Neuronal stem cell (in vitro differentiated cells): Measurements from ENCODE around the gene LGR5.

Experiments used
- DNase-seq: peaks from one replicate; pipeline ENCODE4 v3.0.0-alpha.2; 2013; ENCODE audit warnings: low spot score
- H2AFZ ChIP-seq: one replicate; pipeline ENCODE4 v1.6.1; 2013; ENCODE audit warnings: mild to moderate bottlenecking, low read length, inconsistent platforms
- H2AK5ac ChIP-seq: 2 replicates; pipeline ENCODE4 v1.6.1; 2013; ENCODE audit warnings: low read depth, mild to moderate bottlenecking, inconsistent platforms, low read length, moderate library complexity, mixed read lengths
- H2BK120ac ChIP-seq: 2 replicates; pipeline ENCODE4 v1.6.1; 2013; ENCODE audit warnings: low read depth, mild to moderate bottlenecking, inconsistent platforms, low read length, moderate library complexity, mixed read lengths
- H2BK12ac ChIP-seq: one replicate; pipeline ENCODE4 v1.6.1; 2013; ENCODE audit warnings: low read length, inconsistent platforms
- H2BK15ac ChIP-seq: 2 replicates; pipeline ENCODE4 v1.6.1; 2013; ENCODE audit warnings: mild to moderate bottlenecking, low read length, inconsistent platforms, mixed read lengths
- H2BK5ac ChIP-seq: one replicate; pipeline ENCODE4 v1.6.1; 2013; ENCODE audit warnings: inconsistent platforms, mild to moderate bottlenecking, low read length, moderate library complexity
- H3K14ac ChIP-seq: one replicate; pipeline ENCODE4 v1.6.1; 2013; ENCODE audit warnings: low read length, inconsistent platforms
- H3K18ac ChIP-seq: 2 replicates; pipeline ENCODE4 v1.6.1; 2013; ENCODE audit warnings: low read length, inconsistent platforms
- H3K23ac ChIP-seq: 2 replicates; pipeline ENCODE4 v1.6.1; 2013; ENCODE audit warnings: low read depth, mild to moderate bottlenecking, mixed read lengths, low read length, inconsistent platforms; ENCODE audit not compliant: poor library complexity
- H3K27ac ChIP-seq: replicated peaks from 3 replicates; pipeline ENCODE4 v1.5.1; 2013; ENCODE audit warnings: low read length, inconsistent platforms
- H3K27me3 ChIP-seq, 3 experiments: 2 replicates each; pipeline ENCODE4 v1.6.1; 2013; ENCODE audit warnings: low read length in 3 of 3, mild to moderate bottlenecking in 2 of 3, inconsistent platforms in 1 of 3, low read depth in 1 of 3, mixed read lengths in 1 of 3, moderate library complexity in 1 of 3; ENCODE audit not compliant: control insufficient read depth in 3 of 3, insufficient read depth in 3 of 3
- H3K36me3 ChIP-seq, 2 donors: replicated peaks in 1 of 2; 2 replicates each; pipeline ENCODE4 v1.6.1; 2013; ENCODE audit warnings: low read length in 2 of 2; ENCODE audit not compliant: control insufficient read depth in 2 of 2, insufficient read depth in 2 of 2
- H3K4ac ChIP-seq: 2 replicates; pipeline ENCODE4 v1.6.1; 2013; ENCODE audit warnings: inconsistent platforms, mild to moderate bottlenecking, low read length, moderate library complexity
- H3K4me1 ChIP-seq, 2 donors: 1 replicate in 1 of 2; 2 replicates in 1 of 2; pipeline ENCODE4 v1.6.1; 2013; ENCODE audit warnings: low read length in 2 of 2, low read depth in 1 of 2; ENCODE audit not compliant: control insufficient read depth in 2 of 2, insufficient read depth in 1 of 2
- H3K4me2 ChIP-seq: one replicate; pipeline ENCODE4 v1.6.1; 2013; ENCODE audit warnings: mild to moderate bottlenecking, low read length, inconsistent platforms; ENCODE audit not compliant: insufficient read depth, poor library complexity, severe bottlenecking
- H3K4me3 ChIP-seq, 2 donors: 2 replicates each; pipeline ENCODE4 v1.5.1; 2013; ENCODE audit warnings: low read length in 2 of 2, mild to moderate bottlenecking in 2 of 2, inconsistent platforms in 1 of 2, moderate library complexity in 1 of 2
- H3K79me1 ChIP-seq: one replicate; pipeline ENCODE4 v1.6.1; 2013; ENCODE audit warnings: low read depth, mild to moderate bottlenecking, inconsistent platforms, low read length, moderate library complexity
- H3K9ac ChIP-seq: one replicate; pipeline ENCODE4 v1.6.1; 2013; ENCODE audit warnings: mild to moderate bottlenecking, low read depth, low read length, inconsistent platforms; ENCODE audit not compliant: poor library complexity
- H3K9me3 ChIP-seq, 2 donors: replicated peaks in 1 of 2; 2 replicates each; pipeline versions ENCODE3 to v1.6.1; 2013; ENCODE audit warnings: low read length in 2 of 2, mild to moderate bottlenecking in 2 of 2, inconsistent platforms in 1 of 2, low read depth in 1 of 2, mixed read lengths in 1 of 2, moderate library complexity in 1 of 2; ENCODE audit not compliant: control insufficient read depth in 2 of 2, insufficient read depth in 1 of 2
- H4K8ac ChIP-seq: one replicate; pipeline ENCODE4 v1.6.1; 2013; ENCODE audit warnings: low read depth, mild to moderate bottlenecking, inconsistent platforms, low read length, moderate library complexity
- H4K91ac ChIP-seq: one replicate; pipeline ENCODE4 v1.6.1; 2013; ENCODE audit warnings: low read length, low read depth, mild to moderate bottlenecking, inconsistent platforms; ENCODE audit not compliant: poor library complexity
- WGBS, 2 donors: extraction: QIAGEN DNeasy Blood & Tissue Kit; methylation state at CpG; one replicate each; pipeline ENCODE4 v1.1.7; 2013; ENCODE audit warnings: missing lambda C conversion rate in 2 of 2, mixed read lengths in 1 of 2; ENCODE audit not compliant: insufficient read length in 2 of 2, insufficient replicate concordance in 1 of 2; ENCODE audit errors: extremely low coverage in 2 of 2; 5-methylcytosine and 5-hydroxymethylcytosine counted together

LGR5 gene

DNA sequence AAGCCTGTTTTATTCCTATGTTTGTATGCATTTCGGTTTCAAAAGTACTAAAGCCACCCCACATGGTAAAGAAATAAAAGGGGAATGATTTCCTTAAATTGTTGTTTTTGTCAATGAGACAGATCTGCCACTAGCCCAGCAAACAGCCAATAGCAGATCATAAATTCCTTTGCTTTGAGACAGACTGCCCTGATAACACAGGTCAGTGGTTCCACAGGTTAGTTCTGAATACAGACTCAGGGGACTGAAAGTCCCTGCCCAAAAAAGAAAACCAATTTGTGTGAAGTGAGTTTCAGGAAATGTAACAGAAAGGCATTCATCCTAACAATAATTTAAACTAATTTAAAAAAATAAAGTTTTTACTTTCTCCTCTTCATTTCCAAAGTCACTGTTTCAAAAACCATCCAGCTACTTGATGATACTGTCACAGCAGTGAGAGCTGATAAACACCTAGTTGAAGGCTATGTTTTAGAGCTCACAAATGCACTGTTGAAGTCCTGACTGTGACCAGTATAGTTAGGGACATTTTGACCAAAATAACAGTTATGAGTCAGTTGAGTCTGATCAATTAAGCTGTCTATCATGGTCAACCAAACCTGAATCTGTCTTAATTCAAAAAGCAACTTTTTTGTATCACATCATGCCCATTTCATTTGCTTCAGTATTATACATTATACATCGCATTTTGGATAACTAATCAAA lies 77.7 kb downstream of the LGR5 start:
- H4K91ac ChIP-seq, result no peak overlapping the region
- H3K14ac ChIP-seq, result no peak overlapping the region
- DNase-seq, result no peak
- no peak overlapping the region for H4K8ac ChIP-seq
- no peak overlapping the region for H3K18ac ChIP-seq
- H2AFZ ChIP-seq, result no peak overlapping the region
- no peak overlapping the region for H2AK5ac ChIP-seq
- no peak overlapping the region for H3K23ac ChIP-seq
- no peak overlapping the region for H2BK120ac ChIP-seq
- H3K4ac ChIP-seq, result no peak overlapping the region
- H3K9me3 ChIP-seq, result no peaks in the 10 kb centered on the region
- H3K4me1 ChIP-seq, result peaks cover 2 to 3% of the 10 kb centered on the region in 2 donors
- no peaks in the 10 kb centered on the region for H3K36me3 ChIP-seq
- H3K27ac ChIP-seq, result no peak overlapping the region
- no peak overlapping the region for H2BK5ac ChIP-seq
- H2BK15ac ChIP-seq, result no peak overlapping the region
- H3K4me2 ChIP-seq, result no peak overlapping the region
- H3K27me3 ChIP-seq, result no peaks in the 10 kb centered on the region
- no peak overlapping the region for H3K9ac ChIP-seq
- no peak overlapping the region for H3K4me3 ChIP-seq
- H2BK12ac ChIP-seq, result no peak overlapping the region
- WGBS, 2 donors, result no CpG with 5 or more reads among the region's 2 CpGs
- H3K79me1 ChIP-seq, result no peaks in the 10 kb centered on the region

DNA sequence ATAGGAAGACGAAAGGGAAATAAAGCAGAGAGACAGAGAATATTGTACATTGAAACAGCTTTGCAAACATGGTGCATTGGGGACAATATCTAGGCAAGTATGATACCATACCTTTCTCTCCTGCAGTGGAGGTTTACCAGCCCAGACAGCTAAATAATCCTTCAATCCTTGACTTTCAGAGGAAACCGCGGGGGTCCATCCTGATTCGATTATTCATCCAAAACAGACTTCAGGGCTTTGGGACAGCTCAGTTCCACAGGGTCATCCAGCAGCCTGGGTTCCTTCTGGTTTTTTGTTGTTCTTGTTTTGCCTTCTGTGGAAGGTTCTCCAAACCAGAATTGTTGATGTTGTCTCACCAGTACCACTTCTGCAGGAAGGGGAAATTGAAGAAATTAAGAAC lies 81.5 kb downstream of the LGR5 start:
- H2BK120ac ChIP-seq, result no peak overlapping the region

DNA sequence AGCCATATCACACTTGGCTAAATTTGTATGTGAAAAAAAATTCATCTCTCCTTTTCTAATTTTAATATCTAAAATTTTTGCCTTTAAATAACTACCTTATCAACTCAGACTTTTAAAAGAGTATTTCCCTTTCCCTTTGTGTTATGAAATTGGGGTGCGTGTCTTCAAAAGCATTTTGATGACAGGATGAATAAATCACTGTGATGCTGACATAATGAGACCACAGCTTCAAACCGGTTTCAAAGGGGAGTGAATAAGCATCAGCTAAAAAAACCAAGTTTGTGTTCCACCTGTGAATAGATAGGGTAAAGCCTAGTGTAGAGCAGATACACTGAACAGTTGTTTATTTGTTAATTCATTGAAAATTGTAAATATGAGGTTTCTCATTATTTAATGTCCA lies 85.0 kb downstream of the LGR5 start:
- H2BK15ac ChIP-seq, result no peak overlapping the region
- H3K4ac ChIP-seq, result no peak overlapping the region
- H3K9ac ChIP-seq, result no peak overlapping the region
- no peaks in the 10 kb centered on the region for H3K36me3 ChIP-seq
- no peak overlapping the region for H3K14ac ChIP-seq
- no peak overlapping the region for H2AFZ ChIP-seq
- H2BK12ac ChIP-seq, result no peak overlapping the region
- no peaks in the 10 kb centered on the region for H3K27me3 ChIP-seq
- H3K27ac ChIP-seq, result no peak overlapping the region
- no peak overlapping the region for H2BK5ac ChIP-seq
- no peak overlapping the region for H3K4me3 ChIP-seq
- H3K4me2 ChIP-seq, result no peak overlapping the region
- no peaks in the 10 kb centered on the region for H3K9me3 ChIP-seq
- no peak overlapping the region for H2AK5ac ChIP-seq
- DNase-seq, result no peak
- no peaks in the 10 kb centered on the region for H3K79me1 ChIP-seq
- H3K4me1 ChIP-seq, result peaks cover 0 to 2% of the 10 kb centered on the region in 2 donors
- H3K18ac ChIP-seq, result no peak overlapping the region
- no peak overlapping the region for H3K23ac ChIP-seq
- no CpG with 5 or more reads among the region's 2 CpGs for WGBS, 2 donors
- H4K91ac ChIP-seq, result no peak overlapping the region
- H2BK120ac ChIP-seq, result no peak overlapping the region
- no peak overlapping the region for H4K8ac ChIP-seq

More for the DNA sequence above, 81.5 kb downstream of the LGR5 start:
- Histone ChIP-seq H3K4me3 (no peak overlapping the region), H3K9ac (no peak overlapping the region), H3K14ac (no peak overlapping the region), H2AFZ (peak overlapping the region; percentile 20), H4K91ac (no peak overlapping the region), H3K27ac (no peak overlapping the region), H3K18ac (no peak overlapping the region), H3K4ac (no peak overlapping the region), H3K23ac (no peak overlapping the region), H2BK12ac (no peak overlapping the region), H2BK15ac (no peak overlapping the region), H3K27me3 (no peaks in the 10 kb centered on the region), H3K4me2 (no peak overlapping the region), H3K79me1 (no peaks in the 10 kb centered on the region), H3K36me3 (no peaks in the 10 kb centered on the region), H3K9me3 (no peaks in the 10 kb centered on the region), H4K8ac (no peak overlapping the region), H2BK5ac (no peak overlapping the region), H3K4me1 (peaks cover 2 to 5% of the 10 kb centered on the region in 2 donors), H2AK5ac (no peak overlapping the region)
- no CpG with 5 or more reads among the region's 4 CpGs for WGBS, 2 donors
- DNase-seq, result no peak

DNA sequence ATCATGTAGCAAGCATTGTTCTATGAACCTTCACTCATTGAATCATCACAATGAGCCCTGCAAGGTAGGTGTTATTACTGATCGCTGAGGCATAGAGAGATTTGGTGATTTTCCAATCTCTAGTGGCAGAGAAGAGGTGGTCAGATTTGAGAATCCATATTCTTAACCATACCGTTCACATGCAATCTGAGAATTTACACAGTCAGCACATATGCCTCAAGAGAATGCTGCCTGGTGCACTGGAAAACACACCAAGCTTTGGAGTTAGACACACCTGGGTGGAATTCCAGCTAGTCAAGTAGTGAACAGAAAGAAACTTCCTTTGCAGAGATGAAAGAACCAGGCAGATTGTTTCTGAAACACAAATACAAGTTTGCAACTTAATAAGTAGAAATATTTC lies 94.1 kb downstream of the LGR5 start:
- no peak overlapping the region for H3K4ac ChIP-seq
- H3K4me2 ChIP-seq, result no peak overlapping the region
- no peak overlapping the region for H4K8ac ChIP-seq
- H2AK5ac ChIP-seq, result no peak overlapping the region
- H3K23ac ChIP-seq, result no peak overlapping the region
- H3K4me1 ChIP-seq, result peaks cover 0 to 2% of the 10 kb centered on the region in 2 donors
- no peak overlapping the region for H3K27ac ChIP-seq
- H3K9ac ChIP-seq, result no peak overlapping the region
- no peak overlapping the region for H2BK15ac ChIP-seq
- no peak for DNase-seq
- no peak overlapping the region for H3K4me3 ChIP-seq
- no peak overlapping the region for H3K18ac ChIP-seq
- no CpG with 5 or more reads among the region's 2 CpGs for WGBS, 2 donors
- no peaks in the 10 kb centered on the region for H3K36me3 ChIP-seq
- no peak overlapping the region for H2BK5ac ChIP-seq
- no peaks in the 10 kb centered on the region for H3K79me1 ChIP-seq
- H3K14ac ChIP-seq, result no peak overlapping the region
- H2AFZ ChIP-seq, result no peak overlapping the region
- H3K27me3 ChIP-seq, result no peaks in the 10 kb centered on the region
- H2BK120ac ChIP-seq, result no peak overlapping the region
- H3K9me3 ChIP-seq, result no peaks in the 10 kb centered on the region
- no peak overlapping the region for H4K91ac ChIP-seq
- H2BK12ac ChIP-seq, result no peak overlapping the region
